ENCODE measurements around the gene KCNQ1OT1.

KCNQ1OT1 gene

DNA sequence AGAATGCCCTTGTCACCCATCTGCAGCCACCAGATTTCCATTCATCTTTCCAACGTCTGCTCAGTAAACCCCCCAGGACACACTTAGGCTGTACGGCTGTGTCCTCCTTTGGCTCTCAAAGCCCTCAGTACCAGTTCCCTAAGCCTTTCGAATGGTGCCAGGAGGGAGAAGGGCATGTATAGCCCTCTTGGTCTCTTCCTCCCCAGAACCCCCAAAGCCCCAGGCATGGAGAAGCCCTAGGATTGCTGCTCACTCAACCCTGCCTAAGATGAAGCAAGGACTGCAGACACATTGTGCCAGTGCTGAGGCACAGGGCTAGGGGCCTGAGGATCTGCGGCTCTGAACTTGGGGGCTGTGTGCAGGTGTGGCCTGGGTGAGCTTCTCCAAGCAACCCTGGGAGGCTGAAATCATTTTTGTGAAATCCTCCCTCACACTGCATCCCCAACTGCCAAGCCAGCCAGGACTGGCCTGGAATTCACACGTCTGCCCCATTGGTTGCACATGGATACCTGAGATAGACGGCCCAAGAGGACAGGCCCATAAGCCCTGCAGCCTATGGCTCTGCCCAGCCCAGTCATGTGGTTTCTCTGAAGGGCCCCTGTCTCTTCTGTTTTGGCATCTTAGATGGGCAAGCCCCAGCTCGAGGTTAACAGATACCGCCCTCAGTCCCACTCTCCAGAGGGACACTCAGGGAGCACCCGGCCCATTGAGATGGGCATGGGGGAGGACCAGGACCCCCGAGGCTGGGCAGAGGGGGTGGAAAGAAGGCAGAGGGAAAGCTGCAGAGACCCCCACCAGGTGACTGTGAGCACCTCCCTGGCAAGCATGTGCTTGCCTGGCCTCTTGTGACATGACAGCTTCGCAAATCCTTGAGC, 34.0 kb downstream of the KCNQ1OT1 start:
- DNase-seq = no peak

DNA sequence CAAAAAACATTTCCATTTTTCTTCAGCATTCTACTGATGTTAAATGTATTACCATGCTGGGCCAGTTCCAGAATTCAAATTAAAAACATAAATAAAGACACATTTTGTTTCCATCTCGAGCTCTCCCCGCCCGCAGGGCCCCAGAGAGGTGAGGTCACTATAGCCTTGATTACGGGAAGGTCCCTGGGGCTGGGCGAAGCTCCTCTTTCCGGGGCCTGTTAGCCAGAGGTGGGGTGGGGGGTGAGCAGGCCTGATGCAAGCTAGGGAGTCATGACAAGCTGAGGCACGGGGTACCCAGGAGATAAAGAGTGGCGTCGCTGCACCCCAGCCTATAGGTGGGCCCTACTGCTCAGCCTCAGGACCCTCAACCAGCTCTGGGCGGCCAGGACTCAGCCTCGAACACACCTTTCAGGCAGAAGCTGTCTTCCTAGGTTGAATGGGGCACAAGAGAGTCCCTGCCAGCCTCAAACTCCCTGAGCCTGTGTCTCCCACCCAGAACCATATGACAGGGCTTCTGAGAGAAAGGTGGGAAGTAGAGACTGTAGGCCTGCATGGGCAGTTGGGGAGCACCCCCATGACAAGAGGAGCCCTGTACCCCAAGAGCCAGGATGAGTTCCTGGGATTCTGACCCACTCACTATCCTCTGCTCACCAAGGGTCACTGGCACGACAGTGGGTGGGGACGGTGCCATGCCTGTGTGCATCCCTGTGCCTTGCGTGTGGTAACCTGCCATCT, 34.8 kb downstream of the KCNQ1OT1 start:
- no peak for DNase-seq

DNA sequence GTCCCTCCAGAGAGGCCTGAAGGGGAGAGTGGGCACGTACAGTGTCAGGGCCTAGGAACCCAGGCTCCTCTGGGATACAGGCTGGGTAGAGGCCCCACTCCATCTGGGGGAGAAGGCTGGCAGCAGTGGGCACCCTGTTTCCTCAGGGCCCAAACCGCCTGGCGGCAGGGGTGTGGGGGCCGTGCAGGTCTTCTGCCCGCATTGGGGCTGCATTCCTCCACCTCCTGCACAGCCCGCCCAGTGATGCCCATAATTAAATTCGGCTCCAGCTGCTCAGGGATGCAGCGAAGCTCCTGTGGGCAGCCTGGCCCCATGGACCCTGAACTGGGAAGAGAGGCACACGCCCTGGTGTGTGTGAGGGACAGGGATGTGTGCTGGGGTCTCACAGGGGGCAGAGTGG, 35.4 kb downstream of the KCNQ1OT1 start:
- DNase-seq = no peak

- no peak for DNase-seq
Measured at GRCh38 chr11:2663915-2664314, 35.9 kb downstream of the KCNQ1OT1 start.

DNA sequence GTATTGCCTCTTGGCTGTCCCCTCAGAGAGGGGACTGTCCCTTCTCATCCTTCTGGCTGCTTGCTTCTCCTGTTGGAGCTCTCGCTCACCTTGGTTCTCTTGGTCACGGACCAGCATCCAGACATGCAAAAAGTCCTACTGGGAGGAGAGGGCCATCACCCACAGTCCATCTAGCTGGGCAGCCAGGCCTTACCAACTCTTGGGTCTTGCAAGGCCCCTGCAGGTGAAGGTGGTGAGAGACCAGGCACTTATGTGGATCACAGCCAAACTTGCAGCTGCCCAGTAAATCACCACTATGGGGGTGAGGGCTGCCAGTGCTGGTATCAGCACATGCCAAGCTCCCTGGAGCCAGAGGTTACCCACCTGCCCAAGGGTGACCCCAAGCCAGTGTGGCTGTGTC, 36.3 kb downstream of the KCNQ1OT1 start:
- DNase-seq = no peak

DNA sequence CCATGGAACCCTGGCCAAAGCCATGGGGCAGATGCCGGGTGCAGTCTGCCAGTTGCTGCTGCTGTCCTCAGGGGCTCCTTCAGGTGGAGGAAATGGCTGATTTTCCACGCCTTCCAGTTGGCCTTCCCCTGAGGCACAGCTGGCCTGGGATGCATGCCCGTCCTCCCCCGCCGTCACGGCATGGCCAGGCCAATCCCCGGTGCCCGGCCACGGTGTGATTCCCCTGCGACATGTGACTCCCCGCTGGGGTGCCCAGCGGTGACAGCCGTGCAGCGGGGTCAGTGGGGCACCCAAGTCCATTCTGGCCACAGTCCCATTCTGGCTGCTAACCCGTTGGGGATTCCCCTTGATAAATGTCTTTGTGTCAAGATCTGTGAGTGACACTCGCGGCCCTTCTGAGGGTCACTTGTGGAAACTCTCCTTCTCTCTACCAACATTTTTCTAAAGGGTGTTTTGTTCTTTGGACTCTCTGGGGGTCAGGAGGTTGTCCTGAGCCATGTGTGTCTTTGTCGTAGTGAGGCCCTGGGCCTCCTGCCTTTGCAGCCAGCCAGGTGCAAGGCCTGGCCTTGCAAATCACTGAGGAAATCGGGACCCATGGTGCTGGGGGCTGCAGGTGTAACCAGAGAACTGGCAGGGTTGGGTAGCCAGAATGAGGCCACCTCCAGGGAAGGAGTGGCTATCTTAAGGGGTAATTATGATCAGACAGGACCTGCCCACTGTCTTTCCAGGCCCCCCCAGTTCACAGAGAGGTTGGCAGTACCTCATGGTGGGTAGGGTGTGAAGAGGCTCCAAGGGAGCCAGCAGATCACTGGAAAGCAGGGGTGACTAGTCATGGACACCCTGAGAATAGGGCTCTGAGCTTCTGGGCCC, 37.1 kb downstream of the KCNQ1OT1 start:
- DNase-seq = no peak

DNA sequence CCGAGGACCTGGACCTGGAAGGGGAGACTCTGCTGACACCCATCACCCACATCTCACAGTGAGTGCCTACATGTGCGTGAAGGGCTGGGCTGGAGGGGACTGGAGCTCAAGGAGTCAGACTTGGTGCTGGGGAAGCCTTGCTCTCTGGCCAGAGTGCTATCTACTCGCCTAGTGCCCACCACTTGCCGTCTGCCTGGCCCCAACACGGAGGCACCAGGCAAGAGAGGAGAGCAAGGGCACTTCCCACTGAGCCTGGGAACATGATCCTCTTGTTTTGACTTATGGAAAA, 37.8 kb downstream of the KCNQ1OT1 start:
- no peak for DNase-seq

DNA sequence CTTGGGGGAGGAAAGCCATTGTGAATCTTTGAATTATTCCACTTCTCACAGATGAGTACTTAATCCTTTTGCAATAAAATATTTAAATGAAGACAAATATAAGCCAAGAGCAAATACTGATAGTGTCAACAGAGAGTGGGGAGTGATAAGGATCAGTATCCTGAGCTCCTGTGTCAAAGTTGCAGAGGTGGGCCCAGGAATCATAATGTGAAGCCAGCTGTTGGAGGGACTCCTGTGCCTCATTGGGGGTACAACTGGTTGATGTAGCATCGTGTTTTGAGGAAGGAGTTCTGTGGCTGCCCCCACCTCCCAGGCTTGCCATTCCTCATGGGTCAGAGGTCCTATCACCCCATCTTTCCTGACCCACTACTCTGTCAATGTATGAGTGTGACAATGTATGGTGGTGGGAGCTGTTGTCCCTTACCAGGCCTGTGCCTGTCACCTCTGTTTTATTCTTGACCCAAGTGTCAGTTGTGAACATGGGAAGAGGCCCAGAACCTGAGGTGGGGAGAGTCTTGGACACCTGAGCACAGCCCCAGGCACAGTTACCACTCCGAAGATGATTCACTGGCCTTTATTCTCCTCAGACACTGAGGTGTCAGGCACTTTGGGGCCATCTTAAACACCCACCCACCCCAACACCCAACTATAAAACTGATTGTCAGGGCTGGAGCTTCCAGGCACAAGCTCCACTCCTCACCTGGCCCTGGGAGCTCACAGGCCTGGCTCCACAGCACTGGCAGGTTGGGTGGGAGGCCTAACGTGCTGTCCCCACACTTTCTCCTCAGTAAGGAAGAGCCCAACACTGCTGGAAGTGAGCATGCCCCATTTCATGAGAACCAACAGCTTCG, 38.4 kb downstream of the KCNQ1OT1 start:
- DNase-seq = no peak

DNA sequence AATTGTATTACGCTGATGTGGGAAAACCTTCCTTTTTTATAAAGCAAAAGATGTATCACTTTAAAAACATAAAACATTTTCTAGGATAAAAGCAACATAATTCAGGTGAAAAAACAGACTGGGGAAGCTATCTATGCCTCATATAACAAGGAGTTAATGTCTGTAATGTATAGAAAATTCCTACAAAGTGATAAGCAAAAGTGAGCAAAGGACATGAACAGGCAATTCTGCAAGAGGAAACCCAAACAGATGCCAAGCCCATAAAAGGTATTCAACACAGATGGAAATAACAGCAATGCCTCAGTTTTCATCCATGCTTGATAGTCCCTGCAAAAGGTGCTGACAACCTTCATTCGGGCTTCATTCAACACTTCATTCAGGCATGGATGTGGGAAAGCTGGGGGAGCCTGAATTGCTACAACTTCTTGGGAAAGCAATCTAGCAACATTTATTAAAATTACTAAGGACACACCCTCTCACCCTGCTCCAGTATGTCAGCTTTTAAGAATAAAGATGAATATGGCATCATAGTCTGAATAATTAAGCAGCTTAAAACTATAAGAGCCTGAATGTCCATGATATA, 39.3 kb downstream of the KCNQ1OT1 start:
- DNase-seq = no peak

GRCh38 chr11:2657697-2658284, 42.0 kb downstream of the KCNQ1OT1 start:
- no peak for DNase-seq

GRCh38 chr11:2656859-2657258, 42.9 kb downstream of the KCNQ1OT1 start:
- no peak for DNase-seq

DNA sequence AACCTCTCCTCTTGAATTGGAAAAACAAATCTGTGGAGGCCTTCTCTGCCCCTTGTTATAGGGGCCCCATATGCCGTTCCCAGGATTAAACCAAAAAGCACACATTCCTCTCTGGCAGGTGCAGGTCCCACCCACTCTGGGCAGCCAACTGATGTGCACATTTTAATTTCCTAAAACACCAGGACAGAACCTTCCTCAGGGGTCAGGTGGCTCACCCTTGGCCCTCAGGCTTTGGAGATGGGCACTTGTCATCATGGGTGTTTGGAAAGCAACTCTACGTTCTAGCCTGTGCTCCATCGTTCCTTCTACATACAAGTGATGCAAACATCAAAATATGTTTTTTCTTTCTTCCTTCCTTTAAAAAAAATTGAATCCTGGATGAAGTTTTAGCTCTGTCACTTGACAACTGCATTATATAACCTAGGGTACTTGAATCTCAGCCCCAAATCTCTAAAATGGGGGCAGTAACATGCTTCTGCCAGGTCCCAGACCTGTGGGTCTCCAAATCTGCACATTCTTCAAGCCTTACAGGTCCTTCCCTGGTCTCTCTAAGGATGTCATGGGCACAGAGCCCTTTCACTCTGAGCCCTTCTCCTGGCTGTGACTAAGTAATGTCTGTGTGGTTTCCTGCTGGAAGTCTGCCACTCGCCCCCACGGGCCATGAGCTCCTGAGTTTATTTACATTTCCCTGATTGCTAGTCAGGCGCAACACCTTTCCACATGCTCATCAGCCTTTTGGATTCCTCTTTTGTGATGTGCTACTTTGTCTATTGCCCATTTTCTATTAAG, 43.8 kb downstream of the KCNQ1OT1 start:
- DNase-seq = no peak

GRCh38 chr11:2655016-2655719, 44.6 kb downstream of the KCNQ1OT1 start:
- DNase-seq = no peak

DNA sequence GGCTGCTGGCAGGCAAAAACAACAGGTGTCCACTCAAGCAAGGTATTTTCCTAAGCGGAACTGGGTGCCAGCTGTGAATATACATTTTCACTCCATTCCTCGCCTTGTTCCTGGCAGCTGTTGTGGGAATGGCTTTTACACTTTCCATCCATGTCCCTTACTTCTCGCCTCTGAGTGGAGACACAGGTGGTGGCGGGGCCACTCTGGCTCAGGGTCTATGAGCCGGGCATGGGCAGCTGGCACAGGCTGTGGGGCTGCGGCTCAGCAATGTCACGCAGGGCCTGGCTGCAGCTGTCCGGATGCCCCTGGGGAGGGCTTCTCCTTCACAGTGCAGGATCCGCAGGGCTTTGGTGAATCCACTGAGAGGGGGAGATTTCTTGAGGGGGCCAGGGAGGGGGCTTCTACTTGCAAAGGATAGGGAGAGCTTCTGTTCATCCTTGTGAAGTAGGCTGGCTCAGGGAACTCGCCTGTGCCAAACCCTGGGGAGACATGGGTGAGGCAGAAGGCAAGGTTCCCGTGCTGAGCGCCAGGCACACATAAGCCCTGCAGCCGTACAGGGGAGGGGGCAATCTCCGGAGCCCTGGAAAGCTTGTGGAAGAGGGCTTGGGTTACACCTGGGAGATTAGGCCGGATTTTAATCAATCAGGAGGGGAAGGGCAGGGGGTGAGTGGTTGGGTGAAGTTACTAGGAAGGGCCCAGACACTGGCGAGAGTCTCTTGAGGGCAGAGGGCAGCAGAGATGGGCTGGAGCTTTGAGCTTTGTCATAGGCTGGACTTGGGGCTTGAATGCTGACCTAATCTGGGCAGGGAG, 45.7 kb downstream of the KCNQ1OT1 start:
- no peak for DNase-seq

- DNase-seq = no peak
Measured at GRCh38 chr11:2653198-2653551, 46.6 kb downstream of the KCNQ1OT1 start.

DNA sequence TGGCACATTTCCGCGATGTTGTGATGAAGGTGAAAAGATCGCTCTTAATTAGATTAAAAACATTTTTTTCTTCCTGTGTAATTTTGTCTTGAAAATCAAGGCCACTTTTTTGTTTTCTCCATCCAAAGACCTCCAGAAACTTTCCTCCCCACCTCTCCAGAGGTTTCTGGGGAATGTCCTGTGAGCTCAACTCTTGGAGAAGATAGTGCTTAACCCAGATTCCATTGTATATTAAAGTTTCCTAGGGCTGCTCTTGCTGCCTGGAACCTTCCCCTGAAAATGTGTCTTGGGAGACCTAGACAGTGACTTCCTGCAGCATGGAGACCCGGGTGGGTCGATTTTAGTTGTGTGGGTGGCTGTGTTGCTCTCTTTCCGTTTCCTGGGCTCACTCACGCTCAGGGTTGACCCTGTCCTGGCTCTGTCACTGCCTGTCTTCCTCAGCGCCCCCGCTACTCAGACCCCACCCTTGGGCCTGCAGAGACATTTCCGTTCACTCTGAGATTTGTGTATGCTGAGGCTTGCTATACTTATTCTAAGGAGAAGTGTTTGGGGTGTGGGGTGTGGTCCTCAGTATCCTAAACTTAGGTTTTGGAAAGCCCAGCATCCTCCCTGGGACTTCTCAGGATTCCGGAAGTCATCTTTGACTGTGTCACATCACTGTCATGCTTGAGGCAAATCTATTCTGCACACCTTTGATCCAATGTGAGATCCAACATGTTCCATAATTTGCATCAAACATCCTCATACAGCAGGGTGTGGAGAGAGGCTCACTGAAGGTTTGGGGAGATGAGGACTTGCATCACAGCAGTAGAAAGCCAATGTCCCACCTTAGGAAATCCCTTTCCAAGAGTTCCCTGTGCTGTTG, 47.2 kb downstream of the KCNQ1OT1 start:
- no peak for DNase-seq

- no peak for DNase-seq
Measured at GRCh38 chr11:2651826-2652271, 47.9 kb downstream of the KCNQ1OT1 start.

DNA sequence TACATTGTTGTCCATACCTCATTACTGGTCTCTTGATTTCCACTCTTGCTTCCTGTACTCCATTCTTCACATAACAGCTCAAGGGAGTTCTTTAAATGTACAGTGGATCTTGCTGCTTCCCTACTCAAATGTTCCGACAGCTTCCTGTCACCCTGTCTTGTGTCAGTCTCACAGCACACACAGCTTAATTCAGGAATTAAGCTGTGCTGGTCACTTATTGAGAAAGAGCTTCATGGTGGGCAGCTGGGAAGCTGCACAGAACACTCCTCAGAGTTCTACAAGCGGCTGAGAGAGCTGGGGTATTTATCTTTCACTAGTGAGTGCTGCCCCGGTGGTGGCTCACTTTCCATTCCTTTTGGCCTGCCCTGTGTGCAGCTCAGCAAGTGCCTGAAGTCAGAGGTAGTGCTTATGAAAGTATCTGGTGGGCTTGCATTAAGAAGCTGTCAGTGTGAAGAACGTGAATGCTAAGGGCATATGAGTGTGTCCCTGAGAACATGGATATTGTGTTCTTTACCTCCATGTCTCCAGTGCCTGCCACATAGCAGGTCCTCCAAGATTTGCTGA, 48.7 kb downstream of the KCNQ1OT1 start:
- DNase-seq = no peak

Data from hippocampal formation (tissue), 2 donors.